HCT116 (cell line): ENCODE results near the gene SLC22A2. TPM values are rescaled to one million over a fixed set of nuclear protein-coding genes. Genes with fewer than 3 reads are reported as not detected.

Experiments
- ATAC-seq: fragments of 200-7000 bp; cut with Tn5 transposase; 2 replicates; pipeline ENCODE4 v1.9.1; 2020; ENCODE audit warnings: mild to moderate bottlenecking, moderate library complexity
- BruUV-seq: library from RNA; stranded (reverse); fragments of 400-500 nt; replicated peaks from 2 replicates; lab custom pipeline; 2021; lab: Mats Ljungman, UMichigan
- CTCF ChIA-PET: fragments of 300-600 bp; sonication (Branson Sonifier 250); formaldehyde crosslinking; loops from one replicate; lab custom pipeline; 2021; ENCODE audit warnings: antibody characterized with exemption; lab: Charles Lee
- POLR2A ChIA-PET: fragments of 300-600, 350-600 bp; sonication (Branson Sonifier 250); formaldehyde crosslinking; loops from one replicate; lab custom pipeline; 2021; ENCODE audit warnings: antibody characterized with exemption; lab: Charles Lee
- RAD21 ChIA-PET, 2 experiments: fragments of 300-600 bp; sonication (Branson Sonifier 250); formaldehyde crosslinking; loops; one replicate each; lab custom pipeline; 2023; ENCODE audit warnings: low total read pairs in 2 of 2; ENCODE audit not compliant: uncharacterized antibody in 2 of 2, unreplicated experiment in 2 of 2, low non-redundant PET in 1 of 2; lab: Charles Lee
- DNase-seq: peaks from one replicate; pipeline ENCODE4 v3.0.0-alpha.2; 2010; ENCODE audit warnings: low read depth, low spot score
- H2AFZ ChIP-seq: fragments of 200-600 bp; shearing (Covaris generic), sonication (generic); 2 replicates; pipeline ENCODE4 v1.6.1; 2017; ENCODE audit warnings: low read depth, mixed run types, mixed read lengths, antibody characterized with exemption, low read length; ENCODE audit not compliant: poor library complexity, severe bottlenecking
- H3K27ac ChIP-seq: 2 replicates; pipeline ENCODE4 v1.5.1; 2012; ENCODE audit warnings: low read depth, low read length
- H3K27me3 ChIP-seq: fragments of 200-600 bp; sonication (generic); 2 replicates; pipeline ENCODE4 v1.6.1; 2016; ENCODE audit warnings: mixed run types, low read length, mixed read lengths; ENCODE audit not compliant: insufficient read depth
- H3K36me3 ChIP-seq, 2 experiments: fragments of 200-500 bp in 1 of 2; fragments of 200-600 bp in 1 of 2; sonication (Bioruptor generic) in 1 of 2; sonication (generic) in 1 of 2; 2 replicates each; pipeline versions ENCODE4 v1.5.1 to v1.6.1; 2014 to 2016; ENCODE audit warnings: low read length in 2 of 2, inconsistent platforms in 1 of 2, mixed read lengths in 1 of 2, mixed run types in 1 of 2; ENCODE audit not compliant: insufficient read depth in 2 of 2, control insufficient read depth in 1 of 2
- H3K4me1 ChIP-seq, 2 experiments: fragments of 200-600 bp in 1 of 2; sonication (generic) in 1 of 2; 2 replicates each; pipeline versions ENCODE4 v1.5.1 to v1.6.1; 2012 to 2017; ENCODE audit warnings: low read length in 2 of 2, inconsistent platforms in 1 of 2, mild to moderate bottlenecking in 1 of 2, mixed read lengths in 1 of 2, mixed run types in 1 of 2, moderate library complexity in 1 of 2; ENCODE audit not compliant: insufficient read depth in 2 of 2, control insufficient read depth in 1 of 2
- H3K4me2 ChIP-seq: fragments of 200-600 bp; sonication (generic); 2 replicates; pipeline ENCODE4 v1.6.1; 2017; ENCODE audit warnings: mixed run types, low read length, mixed read lengths
- H3K4me3 ChIP-seq, 2 experiments: fragments of 200-600 bp in 1 of 2; sonication (generic) in 1 of 2; replicated peaks in 1 of 2; 2 replicates each; pipeline ENCODE4 v1.5.1; 2011 to 2016; ENCODE audit warnings: low read length in 2 of 2, control low read depth in 1 of 2, low read depth in 1 of 2, mild to moderate bottlenecking in 1 of 2, mixed read lengths in 1 of 2, mixed run types in 1 of 2
- H3K79me2 ChIP-seq: fragments of 200-600 bp; sonication (generic); 2 replicates; pipeline ENCODE4 v1.6.1; 2017; ENCODE audit warnings: mild to moderate bottlenecking, mixed run types, low read length, moderate library complexity, mixed read lengths; ENCODE audit not compliant: insufficient read depth
- H3K9ac ChIP-seq: fragments of 200-600 bp; sonication (generic); 2 replicates; pipeline ENCODE4 v1.6.1; 2016; ENCODE audit warnings: low read length, mixed read lengths
- H3K9me2 ChIP-seq: fragments of 200-600 bp; sonication (generic), shearing (Covaris generic); 2 replicates; pipeline ENCODE4 v1.6.1; 2017; ENCODE audit warnings: mixed run types, mild to moderate bottlenecking, moderate library complexity; ENCODE audit not compliant: insufficient read depth
- H3K9me3 ChIP-seq, 2 experiments: fragments of 200-500 bp in 1 of 2; fragments of 200-600 bp in 1 of 2; sonication (Bioruptor generic) in 1 of 2; sonication (generic) in 1 of 2; 2 replicates each; pipeline ENCODE4 v1.6.1; 2014 to 2017; ENCODE audit warnings: low read length in 2 of 2, mixed read lengths in 2 of 2, inconsistent platforms in 1 of 2, low read depth in 1 of 2, mild to moderate bottlenecking in 1 of 2, mixed run types in 1 of 2, moderate library complexity in 1 of 2; ENCODE audit not compliant: control insufficient read depth in 1 of 2, insufficient read depth in 1 of 2
- H4K20me1 ChIP-seq: fragments of 200-600 bp; sonication (generic), shearing (Covaris generic); 2 replicates; pipeline ENCODE4 v1.6.1; 2017; ENCODE audit warnings: mixed run types, mild to moderate bottlenecking, moderate library complexity; ENCODE audit not compliant: insufficient read depth
- EZH2 ChIP-seq: fragments of 200-600 bp; sonication (generic); IDR thresholded peaks from 2 replicates; pipeline ENCODE4 v1.6.1; 2017; ENCODE audit warnings: antibody characterized with exemption, mixed run types
- FOSL1 ChIP-seq: IDR thresholded peaks from 2 replicates; pipeline ENCODE4 v1.6.1; 2012; ENCODE audit warnings: low read depth
- RAD21 ChIP-seq: IDR thresholded peaks from 2 replicates; pipeline ENCODE4 v1.6.1; 2012; ENCODE audit warnings: low read depth, mild to moderate bottlenecking
- SIN3A ChIP-seq: IDR thresholded peaks from 2 replicates; pipeline ENCODE4 v1.6.1; 2012; ENCODE audit warnings: low read depth
- SP1 ChIP-seq: IDR thresholded peaks from 2 replicates; pipeline ENCODE4 v1.6.1; 2012; ENCODE audit warnings: low read depth
- ZFX ChIP-seq: fragments of 450-650 bp; IDR thresholded peaks from 2 replicates; pipeline ENCODE4 v1.6.1; 2017
- intact Hi-C: fragments of 100-400 bp; cut with micrococcal nuclease; formaldehyde crosslinking; loops from 2 replicates; pipeline ENCODE4 v1.10.0; 2022
- total RNA-seq: library from RNA; stranded (reverse); gene quantifications from one replicate; pipeline ENCODE4 v1.2.1, GENCODE V29; 2021; ENCODE audit not compliant: unreplicated experiment
- TF ChIP-seq, protein P1 (sequence below), 3 experiments: fragments of 200-600 bp in 1 of 3; sonication (generic) in 1 of 3; IDR thresholded peaks in 2 of 3; conservative IDR thresholded peaks in 1 of 3; 2 replicates each; pipeline ENCODE4 v1.5.1; 2012 to 2017; ENCODE audit warnings: low read depth in 2 of 3, low read length in 2 of 3, antibody characterized with exemption in 1 of 3, borderline replicate concordance in 1 of 3, control low read depth in 1 of 3, mild to moderate bottlenecking in 1 of 3, mixed read lengths in 1 of 3, mixed run types in 1 of 3, moderate library complexity in 1 of 3; ENCODE audit not compliant: insufficient read depth in 1 of 3
- TF ChIP-seq, protein P2 (sequence below): IDR thresholded peaks from 2 replicates; pipeline ENCODE4 v1.6.1; 2012

SLC22A2 gene
- total RNA-seq, 1 experiment from 2014 or later, result not detected

DNA sequence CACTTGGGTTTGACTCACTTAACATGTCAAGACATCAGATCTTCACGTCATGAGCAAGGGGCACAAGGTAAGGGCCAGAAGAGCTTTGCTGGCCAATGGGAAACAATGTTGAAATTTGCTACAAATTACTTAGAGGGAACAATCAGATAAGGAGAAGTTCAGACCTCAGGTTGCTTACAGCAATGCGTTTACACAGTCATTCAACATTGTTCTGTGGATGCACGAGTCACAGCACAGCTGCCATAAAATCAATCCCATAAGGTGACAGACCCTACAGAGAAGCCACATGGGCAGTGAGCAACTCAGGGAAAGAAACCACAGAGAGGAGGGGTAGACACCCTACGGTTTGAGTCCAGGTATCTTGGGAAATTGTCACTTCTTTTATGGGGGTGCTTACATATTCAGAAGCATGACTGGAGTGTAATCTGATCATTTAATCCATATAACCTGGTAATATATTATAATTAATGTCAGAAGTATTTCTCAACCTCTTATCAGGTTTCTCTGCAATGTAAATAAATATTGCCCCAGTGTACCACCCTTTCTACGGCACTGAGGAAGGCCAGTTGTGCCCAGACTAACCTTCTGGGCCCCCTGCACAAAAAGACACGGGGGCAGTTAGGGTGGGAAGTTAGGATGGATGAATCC lies 2.3 kb upstream of the SLC22A2 start (continued):
- no peak for TF ChIP-seq FOSL1
- TF ChIP-seq, all 23 proteins: peak for 0

DNA sequence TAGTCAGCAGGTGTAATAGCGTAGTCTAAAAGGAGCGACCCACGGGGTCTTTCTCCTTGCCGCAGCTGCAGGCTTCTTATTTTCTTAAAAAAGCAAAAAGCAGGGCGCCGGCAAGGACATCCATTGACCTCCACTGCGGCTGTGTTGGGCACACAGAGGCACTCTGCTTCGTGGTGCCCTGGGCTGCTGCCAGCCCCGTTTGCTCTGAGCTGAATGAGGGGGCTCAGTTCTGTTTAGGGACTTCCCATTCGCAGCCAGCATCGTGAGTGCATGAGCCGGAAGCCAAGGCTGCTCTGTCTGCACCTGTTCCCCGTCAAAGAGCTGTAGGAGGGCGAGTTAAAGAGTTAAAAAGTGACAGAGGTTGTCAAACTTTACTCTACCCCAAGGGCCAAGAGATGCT lies 1.7 kb upstream of the SLC22A2 start:
- Histone ChIP-seq H3K4me1 (no peaks in the 10 kb centered on the region), H3K27me3 (no peaks in the 10 kb centered on the region), H3K9me2 (no peaks in the 10 kb centered on the region), H4K20me1 (no peaks in the 10 kb centered on the region), H3K4me2 (no peak overlapping the region), H3K27ac (no peak overlapping the region), H3K79me2 (no peaks in the 10 kb centered on the region), H3K4me3 (no peak overlapping the region), H3K36me3 (no peaks in the 10 kb centered on the region), H2AFZ (no peak overlapping the region), H3K9me3 (no peaks in the 10 kb centered on the region), H3K9ac (no peak overlapping the region)
- no TSS peak for BruUV-seq
- ATAC-seq, result no peak
- ChIA-PET CTCF (no interaction called here), POLR2A (no interaction called here), RAD21 (no interaction called here)
- intact Hi-C loops, result no loop called here
- TF ChIP-seq, protein P1, sequence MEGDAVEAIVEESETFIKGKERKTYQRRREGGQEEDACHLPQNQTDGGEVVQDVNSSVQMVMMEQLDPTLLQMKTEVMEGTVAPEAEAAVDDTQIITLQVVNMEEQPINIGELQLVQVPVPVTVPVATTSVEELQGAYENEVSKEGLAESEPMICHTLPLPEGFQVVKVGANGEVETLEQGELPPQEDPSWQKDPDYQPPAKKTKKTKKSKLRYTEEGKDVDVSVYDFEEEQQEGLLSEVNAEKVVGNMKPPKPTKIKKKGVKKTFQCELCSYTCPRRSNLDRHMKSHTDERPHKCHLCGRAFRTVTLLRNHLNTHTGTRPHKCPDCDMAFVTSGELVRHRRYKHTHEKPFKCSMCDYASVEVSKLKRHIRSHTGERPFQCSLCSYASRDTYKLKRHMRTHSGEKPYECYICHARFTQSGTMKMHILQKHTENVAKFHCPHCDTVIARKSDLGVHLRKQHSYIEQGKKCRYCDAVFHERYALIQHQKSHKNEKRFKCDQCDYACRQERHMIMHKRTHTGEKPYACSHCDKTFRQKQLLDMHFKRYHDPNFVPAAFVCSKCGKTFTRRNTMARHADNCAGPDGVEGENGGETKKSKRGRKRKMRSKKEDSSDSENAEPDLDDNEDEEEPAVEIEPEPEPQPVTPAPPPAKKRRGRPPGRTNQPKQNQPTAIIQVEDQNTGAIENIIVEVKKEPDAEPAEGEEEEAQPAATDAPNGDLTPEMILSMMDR (IDR thresholded peaks at IDR 0.05 in 2 of 3, conservative IDR thresholded peaks at IDR 0.05 in 1 of 3; ENCODE audit: borderline replicate concordance in 1 of 3, insufficient read depth in 1 of 3, low read depth in 2 of 3, low read length in 2 of 3), result no peak
- TF ChIP-seq EZH2, result no peak
- TF ChIP-seq, protein P2, sequence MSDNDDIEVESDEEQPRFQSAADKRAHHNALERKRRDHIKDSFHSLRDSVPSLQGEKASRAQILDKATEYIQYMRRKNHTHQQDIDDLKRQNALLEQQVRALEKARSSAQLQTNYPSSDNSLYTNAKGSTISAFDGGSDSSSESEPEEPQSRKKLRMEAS, result no peak
- no peak for TF ChIP-seq RAD21
- TF ChIP-seq ZFX, result no peak
- TF ChIP-seq SIN3A, result no peak
- TF ChIP-seq SP1, result no peak
- DNase-seq, result no peak
